GM23338 (cell line): ENCODE data around the gene PNPLA7.
A peak's percentile ranks its signal among the peaks of the same experiment; 100 is the strongest.

ENCODE experiments used
- EZH2phosphoT487 ChIP-seq: fragments of 200-600 bp; sonication (generic); IDR thresholded peaks from one replicate; pipeline ENCODE4 v1.8.1; 2018; ENCODE audit warnings: antibody characterized with exemption; ENCODE audit not compliant: unreplicated experiment
- JUNB ChIP-seq: IDR thresholded peaks from one replicate; pipeline ENCODE4 v1.6.1; 2016; ENCODE audit warnings: antibody characterized with exemption; ENCODE audit not compliant: unreplicated experiment
- POLR2AphosphoS5 ChIP-seq: IDR thresholded peaks from 2 replicates; pipeline ENCODE4 v1.6.1; 2016; ENCODE audit warnings: antibody characterized with exemption, low read depth
- TF ChIP-seq, protein P1 (sequence below), 2 experiments: fragments of 200-600 bp in 1 of 2; sonication (generic) in 1 of 2; conservative IDR thresholded peaks; 2 replicates each; pipeline versions ENCODE4 v1.5.1 to v1.6.1; 2016 to 2017; ENCODE audit warnings: antibody characterized with exemption in 2 of 2, low read depth in 2 of 2, mild to moderate bottlenecking in 2 of 2, moderate library complexity in 1 of 2
- TF ChIP-seq, protein P2 (sequence below): IDR thresholded peaks from 2 replicates; pipeline ENCODE4 v1.6.1; 2016; ENCODE audit warnings: antibody characterized with exemption
- TF ChIP-seq, protein P3 (sequence below): IDR thresholded peaks from one replicate; pipeline ENCODE4 v1.6.1; 2018; ENCODE audit warnings: antibody characterized with exemption; ENCODE audit not compliant: unreplicated experiment

DNA sequence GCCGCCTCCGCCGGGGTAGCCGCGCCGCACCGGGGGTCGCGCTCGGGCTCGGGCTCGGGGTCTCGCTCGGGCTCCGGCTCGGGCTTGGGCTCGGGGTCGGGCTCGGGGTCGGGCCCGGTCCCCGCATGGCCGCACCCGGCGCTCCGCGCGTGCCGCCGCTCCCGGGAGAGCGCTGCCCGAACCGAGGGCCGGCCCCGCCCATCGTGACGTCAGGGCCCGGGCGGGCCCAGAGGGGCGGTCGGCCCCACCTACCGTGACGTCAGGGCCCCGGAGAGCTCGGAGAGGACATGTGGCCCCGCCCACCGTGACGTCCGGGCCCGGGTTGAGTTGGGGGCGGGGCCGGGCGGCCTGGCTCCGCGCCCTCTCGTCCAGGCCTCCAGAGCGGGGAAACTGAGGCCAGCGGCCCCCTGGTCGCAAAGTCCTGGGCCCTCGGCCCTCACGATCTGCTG, 91.0 kb downstream of the PNPLA7 start, which contains the start of gene NSMF:
- TF ChIP-seq, protein P1, sequence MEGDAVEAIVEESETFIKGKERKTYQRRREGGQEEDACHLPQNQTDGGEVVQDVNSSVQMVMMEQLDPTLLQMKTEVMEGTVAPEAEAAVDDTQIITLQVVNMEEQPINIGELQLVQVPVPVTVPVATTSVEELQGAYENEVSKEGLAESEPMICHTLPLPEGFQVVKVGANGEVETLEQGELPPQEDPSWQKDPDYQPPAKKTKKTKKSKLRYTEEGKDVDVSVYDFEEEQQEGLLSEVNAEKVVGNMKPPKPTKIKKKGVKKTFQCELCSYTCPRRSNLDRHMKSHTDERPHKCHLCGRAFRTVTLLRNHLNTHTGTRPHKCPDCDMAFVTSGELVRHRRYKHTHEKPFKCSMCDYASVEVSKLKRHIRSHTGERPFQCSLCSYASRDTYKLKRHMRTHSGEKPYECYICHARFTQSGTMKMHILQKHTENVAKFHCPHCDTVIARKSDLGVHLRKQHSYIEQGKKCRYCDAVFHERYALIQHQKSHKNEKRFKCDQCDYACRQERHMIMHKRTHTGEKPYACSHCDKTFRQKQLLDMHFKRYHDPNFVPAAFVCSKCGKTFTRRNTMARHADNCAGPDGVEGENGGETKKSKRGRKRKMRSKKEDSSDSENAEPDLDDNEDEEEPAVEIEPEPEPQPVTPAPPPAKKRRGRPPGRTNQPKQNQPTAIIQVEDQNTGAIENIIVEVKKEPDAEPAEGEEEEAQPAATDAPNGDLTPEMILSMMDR (conservative IDR thresholded peaks at IDR 0.05; ENCODE audit: low read depth in 2 of 2): no peak
- no peak for TF ChIP-seq JUNB
- TF ChIP-seq, protein P2, sequence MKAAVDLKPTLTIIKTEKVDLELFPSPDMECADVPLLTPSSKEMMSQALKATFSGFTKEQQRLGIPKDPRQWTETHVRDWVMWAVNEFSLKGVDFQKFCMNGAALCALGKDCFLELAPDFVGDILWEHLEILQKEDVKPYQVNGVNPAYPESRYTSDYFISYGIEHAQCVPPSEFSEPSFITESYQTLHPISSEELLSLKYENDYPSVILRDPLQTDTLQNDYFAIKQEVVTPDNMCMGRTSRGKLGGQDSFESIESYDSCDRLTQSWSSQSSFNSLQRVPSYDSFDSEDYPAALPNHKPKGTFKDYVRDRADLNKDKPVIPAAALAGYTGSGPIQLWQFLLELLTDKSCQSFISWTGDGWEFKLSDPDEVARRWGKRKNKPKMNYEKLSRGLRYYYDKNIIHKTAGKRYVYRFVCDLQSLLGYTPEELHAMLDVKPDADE: no peak
- TF ChIP-seq, protein P3, sequence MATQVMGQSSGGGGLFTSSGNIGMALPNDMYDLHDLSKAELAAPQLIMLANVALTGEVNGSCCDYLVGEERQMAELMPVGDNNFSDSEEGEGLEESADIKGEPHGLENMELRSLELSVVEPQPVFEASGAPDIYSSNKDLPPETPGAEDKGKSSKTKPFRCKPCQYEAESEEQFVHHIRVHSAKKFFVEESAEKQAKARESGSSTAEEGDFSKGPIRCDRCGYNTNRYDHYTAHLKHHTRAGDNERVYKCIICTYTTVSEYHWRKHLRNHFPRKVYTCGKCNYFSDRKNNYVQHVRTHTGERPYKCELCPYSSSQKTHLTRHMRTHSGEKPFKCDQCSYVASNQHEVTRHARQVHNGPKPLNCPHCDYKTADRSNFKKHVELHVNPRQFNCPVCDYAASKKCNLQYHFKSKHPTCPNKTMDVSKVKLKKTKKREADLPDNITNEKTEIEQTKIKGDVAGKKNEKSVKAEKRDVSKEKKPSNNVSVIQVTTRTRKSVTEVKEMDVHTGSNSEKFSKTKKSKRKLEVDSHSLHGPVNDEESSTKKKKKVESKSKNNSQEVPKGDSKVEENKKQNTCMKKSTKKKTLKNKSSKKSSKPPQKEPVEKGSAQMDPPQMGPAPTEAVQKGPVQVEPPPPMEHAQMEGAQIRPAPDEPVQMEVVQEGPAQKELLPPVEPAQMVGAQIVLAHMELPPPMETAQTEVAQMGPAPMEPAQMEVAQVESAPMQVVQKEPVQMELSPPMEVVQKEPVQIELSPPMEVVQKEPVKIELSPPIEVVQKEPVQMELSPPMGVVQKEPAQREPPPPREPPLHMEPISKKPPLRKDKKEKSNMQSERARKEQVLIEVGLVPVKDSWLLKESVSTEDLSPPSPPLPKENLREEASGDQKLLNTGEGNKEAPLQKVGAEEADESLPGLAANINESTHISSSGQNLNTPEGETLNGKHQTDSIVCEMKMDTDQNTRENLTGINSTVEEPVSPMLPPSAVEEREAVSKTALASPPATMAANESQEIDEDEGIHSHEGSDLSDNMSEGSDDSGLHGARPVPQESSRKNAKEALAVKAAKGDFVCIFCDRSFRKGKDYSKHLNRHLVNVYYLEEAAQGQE: no peak
- peak; percentile 56; the same call in 1 of the 2 replicates for TF ChIP-seq POLR2AphosphoS5
- TF ChIP-seq EZH2phosphoT487: no peak
